Measurements from ENCODE around the gene FAAP100. TPM values are rescaled to one million over a fixed set of nuclear protein-coding genes. Genes with fewer than 3 reads are reported as not detected.

The FAAP100 gene
- total and polyA plus RNA-seq, 2 donors (not counting 1 experiment from before 2014, with no cell fraction given), result 62.0 to 72.7 TPM

DNA sequence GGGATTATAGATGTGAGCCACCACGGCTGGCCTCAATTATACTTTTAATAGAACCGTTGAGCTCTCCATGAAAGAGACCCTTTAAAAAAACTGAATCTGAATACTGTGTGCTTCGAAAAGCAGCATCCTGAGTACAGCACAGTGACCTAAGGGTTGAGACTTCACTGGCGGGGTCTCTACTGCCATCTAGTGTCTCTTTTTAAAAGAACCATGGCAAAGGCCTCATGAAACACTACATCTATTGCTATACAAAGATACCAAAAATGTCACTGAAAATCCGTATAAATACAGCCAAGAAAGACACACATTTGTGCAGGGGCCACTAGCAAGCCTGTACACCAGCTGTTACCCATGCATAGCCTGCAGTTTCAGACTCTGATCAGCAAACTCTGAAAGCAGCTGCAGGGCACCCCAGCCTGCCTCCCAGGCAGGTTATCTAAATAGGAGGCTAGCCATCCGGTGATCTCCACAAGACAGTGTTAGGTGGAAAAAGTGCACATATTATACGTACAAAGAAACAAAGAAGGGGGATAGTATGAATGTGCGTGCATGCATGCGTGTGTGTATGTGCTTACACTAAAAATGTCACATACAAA is 49.5 kb upstream of the FAAP100 start:
- H3K79me2 ChIP-seq (ENCODE audit: control insufficient read depth, insufficient read depth, low read length), result peaks cover 13% of the 10 kb centered on the region
- Mint-ChIP-seq H3K9me3 (ENCODE audit: insufficient read depth) (no peaks in the 10 kb centered on the region), H3K4me1 (peaks cover 38% of the 10 kb centered on the region), H3K27me3 (no peaks in the 10 kb centered on the region), H3K4me3 (peak overlapping the region; percentile 14), H3K27ac (peak overlapping the region; percentile 43)
- ATAC-seq (ENCODE audit: low read depth), result peak; percentile 52
- intact Hi-C loops (cut with micrococcal nuclease), result loop anchor here (1.0 to 10.0 kb wide), 4 partner anchors 48 to 310 kb away; no protein-coding TSS in a partner anchor
- peak; percentile 81 for DNase-seq
- no peak overlapping the region for H3K4me3 ChIP-seq (ENCODE audit: control extremely low read depth in 1 of 5, extremely low read depth in 1 of 5, insufficient read depth in 1 of 5, low read depth in 2 of 5, low read length in 4 of 5)
- peaks cover 5 to 48% of the 10 kb centered on the region in 2 experiments for H3K36me3 ChIP-seq (replicated peaks in 1 of 2; ENCODE audit: control extremely low read depth in 1 of 2, control insufficient read depth in 1 of 2, extremely low read depth in 1 of 2, insufficient read depth in 2 of 2, low read length in 1 of 2)
- no peak overlapping the region for H3K4me2 ChIP-seq (replicated peaks; ENCODE audit: low read depth, low read length, poor library complexity, severe bottlenecking)
- no peak overlapping the region for H2AFZ ChIP-seq (ENCODE audit: insufficient read depth, low read depth, low read length, poor library complexity, severe bottlenecking)
- H3K27ac ChIP-seq (ENCODE audit: low read length in 2 of 2), result no peak overlapping the region
- CTCF ChIA-PET, result interaction anchor here (0.7 to 3.3 kb wide), 43 partner anchors 13 to 578 kb away, joined by 3 to 75 read pairs (median 4); partner anchors contain the start of genes ACTG1, ARL16, CEP131 and FAAP100
- POLR2A ChIA-PET, result interaction anchor here (0.7 to 3.2 kb wide), 3 partner anchors 38 to 83 kb away, joined by 3 to 24 read pairs (median 5); partner anchors contain the start of gene FAAP100
- no peaks in the 10 kb centered on the region for H4K20me1 ChIP-seq (ENCODE audit: control insufficient read depth, insufficient read depth, low read length, poor library complexity, severe bottlenecking)
- H3K9me3 ChIP-seq (ENCODE audit: control extremely low read depth in 1 of 3, control insufficient read depth in 2 of 3, insufficient read depth in 1 of 3, low read length in 2 of 3), result no peaks in the 10 kb centered on the region
- TF ChIP-seq, protein P1, sequence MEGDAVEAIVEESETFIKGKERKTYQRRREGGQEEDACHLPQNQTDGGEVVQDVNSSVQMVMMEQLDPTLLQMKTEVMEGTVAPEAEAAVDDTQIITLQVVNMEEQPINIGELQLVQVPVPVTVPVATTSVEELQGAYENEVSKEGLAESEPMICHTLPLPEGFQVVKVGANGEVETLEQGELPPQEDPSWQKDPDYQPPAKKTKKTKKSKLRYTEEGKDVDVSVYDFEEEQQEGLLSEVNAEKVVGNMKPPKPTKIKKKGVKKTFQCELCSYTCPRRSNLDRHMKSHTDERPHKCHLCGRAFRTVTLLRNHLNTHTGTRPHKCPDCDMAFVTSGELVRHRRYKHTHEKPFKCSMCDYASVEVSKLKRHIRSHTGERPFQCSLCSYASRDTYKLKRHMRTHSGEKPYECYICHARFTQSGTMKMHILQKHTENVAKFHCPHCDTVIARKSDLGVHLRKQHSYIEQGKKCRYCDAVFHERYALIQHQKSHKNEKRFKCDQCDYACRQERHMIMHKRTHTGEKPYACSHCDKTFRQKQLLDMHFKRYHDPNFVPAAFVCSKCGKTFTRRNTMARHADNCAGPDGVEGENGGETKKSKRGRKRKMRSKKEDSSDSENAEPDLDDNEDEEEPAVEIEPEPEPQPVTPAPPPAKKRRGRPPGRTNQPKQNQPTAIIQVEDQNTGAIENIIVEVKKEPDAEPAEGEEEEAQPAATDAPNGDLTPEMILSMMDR (IDR thresholded peaks at IDR 0.05), result peak; percentile 95
- TF ChIP-seq EZH2 (IDR thresholded peaks at IDR 0.05; ENCODE audit: borderline replicate concordance, insufficient read depth, low read depth, low read length, poor library complexity, severe bottlenecking), result no peak
- 24% methylated on average over 4 of the region's 9 CpGs for WGBS (ENCODE audit: insufficient coverage)
- no peaks in the 10 kb centered on the region for H3K27me3 ChIP-seq (replicated peaks in 1 of 4; ENCODE audit: control extremely low read depth in 1 of 4, control insufficient read depth in 3 of 4, insufficient read depth in 4 of 4, low read length in 3 of 4)
- H3K9ac ChIP-seq (ENCODE audit: low read length), result no peak overlapping the region
- peaks cover 22 to 43% of the 10 kb centered on the region in 2 donors for H3K4me1 ChIP-seq (ENCODE audit: control insufficient read depth in 2 of 2, insufficient read depth in 2 of 2, low read length in 2 of 2)

Measured in B cell (primary cell).